GM12878 (cell line): ENCODE data around the gene PRM3. TPM values are rescaled to one million over a fixed set of nuclear protein-coding genes. Genes with fewer than 3 reads are reported as not detected.

Experiments
- BACH1 ChIP-seq: fragments of 450-650 bp; IDR thresholded peaks from 2 replicates; pipeline ENCODE4 v1.6.1; 2017; ENCODE audit warnings: mild to moderate bottlenecking, borderline replicate concordance
- EGR1 ChIP-seq, 2 experiments: IDR thresholded peaks; 1 replicate in 1 of 2; 2 replicates in 1 of 2; pipeline ENCODE4 v1.6.1; 2011 to 2012; ENCODE audit warnings: low read depth in 2 of 2, low read length in 2 of 2, borderline replicate concordance in 1 of 2, mild to moderate bottlenecking in 1 of 2, moderate library complexity in 1 of 2
- FOS ChIP-seq: IDR thresholded peaks from 3 replicates; pipeline ENCODE4 v1.6.1; 2011; ENCODE audit warnings: borderline replicate concordance; ENCODE audit not compliant: insufficient read length; ENCODE audit errors: extremely low read depth
- KDM1A ChIP-seq: fragments of 200-600 bp; sonication (generic); IDR thresholded peaks from 2 replicates; pipeline ENCODE4 v1.6.1; 2016; ENCODE audit warnings: borderline replicate concordance
- NFXL1 ChIP-seq: fragments of 450-650 bp; IDR thresholded peaks from 2 replicates; pipeline ENCODE4 v1.6.1; 2017; ENCODE audit warnings: antibody characterized with exemption, mild to moderate bottlenecking, borderline replicate concordance
- NR2C1 ChIP-seq: fragments of 450-650 bp; IDR thresholded peaks from 2 replicates; pipeline ENCODE4 v1.6.1; 2017; ENCODE audit warnings: antibody characterized with exemption, mild to moderate bottlenecking, moderate library complexity
- NR2F1 ChIP-seq: fragments of 450-650 bp; conservative IDR thresholded peaks from 2 replicates; pipeline ENCODE4 v1.6.1; 2017; ENCODE audit warnings: mild to moderate bottlenecking
- PBX3 ChIP-seq: IDR thresholded peaks from 2 replicates; pipeline ENCODE4 v1.6.1; 2011; ENCODE audit warnings: mild to moderate bottlenecking, low read depth, low read length, moderate library complexity; ENCODE audit not compliant: insufficient replicate concordance
- PRDM15 ChIP-seq: fragments of 450-650 bp; formaldehyde crosslinking; IDR thresholded peaks from 2 replicates; pipeline ENCODE4 v1.4.0; 2020; ENCODE audit warnings: mild to moderate bottlenecking, moderate library complexity
- RAD51 ChIP-seq: fragments of 450-650 bp; IDR thresholded peaks from 2 replicates; pipeline ENCODE4 v1.6.1; 2016; ENCODE audit warnings: moderate library complexity, mild to moderate bottlenecking, inconsistent platforms
- REST ChIP-seq: IDR thresholded peaks from 2 replicates; pipeline ENCODE4 v1.6.1; 2012; ENCODE audit warnings: mild to moderate bottlenecking, low read depth, low read length
- RFX5 ChIP-seq: IDR thresholded peaks from 2 replicates; pipeline ENCODE4 v1.6.1; 2011; ENCODE audit warnings: low read depth, low read length, improper control_type of control experiment
- SPI1 ChIP-seq: IDR thresholded peaks from 2 replicates; pipeline ENCODE4 v1.6.1; 2011; ENCODE audit warnings: low read depth, mild to moderate bottlenecking, low read length, moderate library complexity, borderline replicate concordance; ENCODE audit not compliant: insufficient read depth
- TCF12 ChIP-seq: IDR thresholded peaks from 2 replicates; pipeline ENCODE4 v1.6.1; 2011; ENCODE audit warnings: low read depth, mild to moderate bottlenecking, low read length
- polyA plus RNA-seq, 11 experiments: library from polyadenylated mRNA; depleted of rRNA in 4 of 11; unstranded in 6 of 11; stranded (reverse) in 5 of 11; fragments of >200 nt; fragmentation: Nextera tagmentation in 4 of 11; fragmentation: Illumina TruSeq in 1 of 11; extraction: Ambion mirVana in 4 of 11; extraction: Trizol in 1 of 11; gene quantifications; 1 replicate in 1 of 11; 2 replicates in 10 of 11; pipeline versions ENCODE4 v1.2.1 to v1.2.3, GENCODE V29; 2011 to 2016; ENCODE audit warnings: inconsistent platforms in 2 of 11, missing spikeins in 2 of 11, low read depth in 1 of 11
- total RNA-seq, 4 experiments: library from RNA; depleted of rRNA in 3 of 4; stranded (reverse); fragments of >200 nt in 3 of 4; fragmentation: Illumina TruSeq in 1 of 4; extraction: Trizol in 1 of 4; gene quantifications; 2 replicates each; pipeline versions ENCODE4 v1.2.1 to v1.2.3, GENCODE V29; 2013 to 2021
- TF ChIP-seq, protein P1 (sequence below): fragments of 150-350 bp; IDR thresholded peaks from 2 replicates; pipeline ENCODE4 v1.6.1; 2016; ENCODE audit warnings: low read depth, low read length

The PRM3 gene
- total and polyA plus RNA-seq, 10 of the 15 experiments (the other 5 are each of a cell fraction or from before 2014, with no cell fraction given), result not detected

GRCh38 chr16:11258553-11259492 is 14.6 kb downstream of the PRM3 start (continued):
- TF ChIP-seq, protein P1, sequence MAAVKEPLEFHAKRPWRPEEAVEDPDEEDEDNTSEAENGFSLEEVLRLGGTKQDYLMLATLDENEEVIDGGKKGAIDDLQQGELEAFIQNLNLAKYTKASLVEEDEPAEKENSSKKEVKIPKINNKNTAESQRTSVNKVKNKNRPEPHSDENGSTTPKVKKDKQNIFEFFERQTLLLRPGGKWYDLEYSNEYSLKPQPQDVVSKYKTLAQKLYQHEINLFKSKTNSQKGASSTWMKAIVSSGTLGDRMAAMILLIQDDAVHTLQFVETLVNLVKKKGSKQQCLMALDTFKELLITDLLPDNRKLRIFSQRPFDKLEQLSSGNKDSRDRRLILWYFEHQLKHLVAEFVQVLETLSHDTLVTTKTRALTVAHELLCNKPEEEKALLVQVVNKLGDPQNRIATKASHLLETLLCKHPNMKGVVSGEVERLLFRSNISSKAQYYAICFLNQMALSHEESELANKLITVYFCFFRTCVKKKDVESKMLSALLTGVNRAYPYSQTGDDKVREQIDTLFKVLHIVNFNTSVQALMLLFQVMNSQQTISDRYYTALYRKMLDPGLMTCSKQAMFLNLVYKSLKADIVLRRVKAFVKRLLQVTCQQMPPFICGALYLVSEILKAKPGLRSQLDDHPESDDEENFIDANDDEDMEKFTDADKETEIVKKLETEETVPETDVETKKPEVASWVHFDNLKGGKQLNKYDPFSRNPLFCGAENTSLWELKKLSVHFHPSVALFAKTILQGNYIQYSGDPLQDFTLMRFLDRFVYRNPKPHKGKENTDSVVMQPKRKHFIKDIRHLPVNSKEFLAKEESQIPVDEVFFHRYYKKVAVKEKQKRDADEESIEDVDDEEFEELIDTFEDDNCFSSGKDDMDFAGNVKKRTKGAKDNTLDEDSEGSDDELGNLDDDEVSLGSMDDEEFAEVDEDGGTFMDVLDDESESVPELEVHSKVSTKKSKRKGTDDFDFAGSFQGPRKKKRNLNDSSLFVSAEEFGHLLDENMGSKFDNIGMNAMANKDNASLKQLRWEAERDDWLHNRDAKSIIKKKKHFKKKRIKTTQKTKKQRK, result no peak
- TF ChIP-seq PRDM15 (CRISPR knock-in tag) (no peak), RAD51 (peak; percentile 73), SPI1 (no peak), RFX5 (no peak), EGR1 (IDR thresholded peaks at IDR 0.05; ENCODE audit: borderline replicate concordance in 1 of 2, low read depth in 2 of 2, low read length in 2 of 2) (no peak), BACH1 (no peak), FOS (no peak), PBX3 (peak; percentile 81), TCF12 (0 out of 2 replicates have a peak, but pooled peaks have one; percentile 10), NR2C1 (no peak), NFXL1 (no peak), REST (no peak), NR2F1 (peak; percentile 71), KDM1A (no peak)
